ENCODE data around the gene SYNPO. TPM values are rescaled to one million over a fixed set of nuclear protein-coding genes. Genes with fewer than 3 reads are reported as not detected.

Gene SYNPO
- total RNA-seq, 1 donor from 2014 or later, result 0.41 TPM

DNA sequence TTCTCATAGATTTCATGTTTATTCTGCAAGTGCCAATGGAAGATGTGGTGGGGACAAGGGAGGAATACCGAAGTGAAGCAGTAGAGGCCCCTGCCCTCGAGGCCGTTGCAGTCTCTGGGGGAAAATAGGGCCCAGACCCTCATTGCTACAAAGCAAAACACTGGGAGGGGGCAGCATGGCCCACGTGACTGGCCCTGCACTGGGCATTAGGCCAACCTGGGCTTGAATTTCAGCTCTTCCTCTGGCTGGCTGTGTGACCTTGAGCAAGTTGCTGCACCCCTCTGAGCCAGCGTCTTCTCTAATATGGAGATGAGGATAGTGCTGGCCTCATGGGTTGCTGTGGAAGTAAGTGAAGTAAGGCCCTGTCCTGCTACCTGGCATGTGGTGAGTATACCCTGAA, 709 bp upstream of the SYNPO start:
- H3K4me1 Mint-ChIP-seq, result peaks cover 58% of the 10 kb centered on the region
- H2AFZ ChIP-seq (replicated peaks), result no peak overlapping the region
- no peaks in the 10 kb centered on the region for H3K36me3 Mint-ChIP-seq
- peak overlapping the region; percentile 36 for H3K27ac Mint-ChIP-seq
- peaks cover 57% of the 10 kb centered on the region for H3K4me1 ChIP-seq
- H4K20me1 ChIP-seq (ENCODE audit: low read depth), result no peaks in the 10 kb centered on the region
- H3K9ac ChIP-seq, result no peak overlapping the region
- H3K27ac ChIP-seq, result no peak overlapping the region
- peaks cover 15% of the 10 kb centered on the region for H3K27me3 Mint-ChIP-seq (ENCODE audit: insufficient read depth, low read depth)
- peak overlapping the region; percentile 6 for H3K4me3 Mint-ChIP-seq
- no peak overlapping the region for H3K4me2 ChIP-seq
- TF ChIP-seq EZH2phosphoT487 (IDR thresholded peaks at IDR 0.05) (no peak), EZH2 (IDR thresholded peaks at IDR 0.05) (no peak)
- TF ChIP-seq, protein P1, sequence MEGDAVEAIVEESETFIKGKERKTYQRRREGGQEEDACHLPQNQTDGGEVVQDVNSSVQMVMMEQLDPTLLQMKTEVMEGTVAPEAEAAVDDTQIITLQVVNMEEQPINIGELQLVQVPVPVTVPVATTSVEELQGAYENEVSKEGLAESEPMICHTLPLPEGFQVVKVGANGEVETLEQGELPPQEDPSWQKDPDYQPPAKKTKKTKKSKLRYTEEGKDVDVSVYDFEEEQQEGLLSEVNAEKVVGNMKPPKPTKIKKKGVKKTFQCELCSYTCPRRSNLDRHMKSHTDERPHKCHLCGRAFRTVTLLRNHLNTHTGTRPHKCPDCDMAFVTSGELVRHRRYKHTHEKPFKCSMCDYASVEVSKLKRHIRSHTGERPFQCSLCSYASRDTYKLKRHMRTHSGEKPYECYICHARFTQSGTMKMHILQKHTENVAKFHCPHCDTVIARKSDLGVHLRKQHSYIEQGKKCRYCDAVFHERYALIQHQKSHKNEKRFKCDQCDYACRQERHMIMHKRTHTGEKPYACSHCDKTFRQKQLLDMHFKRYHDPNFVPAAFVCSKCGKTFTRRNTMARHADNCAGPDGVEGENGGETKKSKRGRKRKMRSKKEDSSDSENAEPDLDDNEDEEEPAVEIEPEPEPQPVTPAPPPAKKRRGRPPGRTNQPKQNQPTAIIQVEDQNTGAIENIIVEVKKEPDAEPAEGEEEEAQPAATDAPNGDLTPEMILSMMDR (IDR thresholded peaks at IDR 0.05), result no peak
- H3K9me3 Mint-ChIP-seq, result no peaks in the 10 kb centered on the region
- H3K4me3 ChIP-seq, result no peak overlapping the region
- no peak for DNase-seq (ENCODE audit: low spot score)
- no peaks in the 10 kb centered on the region for H3K36me3 ChIP-seq
- H3F3A ChIP-seq (ENCODE audit: low read depth), result peaks cover 36% of the 10 kb centered on the region
- no peaks in the 10 kb centered on the region for H3K79me2 ChIP-seq (ENCODE audit: low read depth)
- no peaks in the 10 kb centered on the region for H3K27me3 ChIP-seq
- H3K9me3 ChIP-seq (ENCODE audit: low read depth), result no peaks in the 10 kb centered on the region

DNA sequence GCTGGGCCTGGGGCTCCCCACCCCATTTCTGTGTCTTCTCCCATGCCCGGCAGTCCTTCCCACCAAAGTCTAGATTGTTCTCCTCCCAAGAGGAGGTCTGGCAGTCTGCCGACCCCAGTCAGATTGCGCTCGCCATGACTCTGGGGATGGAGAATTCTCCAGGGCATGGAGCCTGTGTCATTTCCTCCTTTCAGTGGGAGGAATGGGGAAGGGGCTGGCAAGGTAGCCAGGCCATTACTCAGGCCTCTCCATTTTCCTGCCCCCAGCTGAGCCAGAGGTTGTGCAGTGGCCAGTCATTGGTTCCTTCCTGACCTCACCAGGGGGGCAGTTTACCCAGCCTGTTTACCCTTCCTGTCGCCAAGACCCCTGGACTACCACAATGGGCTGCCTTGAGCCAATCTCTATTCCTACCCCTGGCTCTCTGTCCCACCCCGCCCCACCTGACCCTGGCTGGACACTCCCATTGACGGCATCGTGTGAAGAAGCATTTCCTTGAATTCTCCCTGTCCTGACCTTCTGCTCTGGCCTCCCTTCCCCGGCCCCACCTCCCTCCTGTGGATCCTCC, 628 bp downstream of the SYNPO start:
- peaks cover 68% of the 10 kb centered on the region for H3K4me1 Mint-ChIP-seq

DNA sequence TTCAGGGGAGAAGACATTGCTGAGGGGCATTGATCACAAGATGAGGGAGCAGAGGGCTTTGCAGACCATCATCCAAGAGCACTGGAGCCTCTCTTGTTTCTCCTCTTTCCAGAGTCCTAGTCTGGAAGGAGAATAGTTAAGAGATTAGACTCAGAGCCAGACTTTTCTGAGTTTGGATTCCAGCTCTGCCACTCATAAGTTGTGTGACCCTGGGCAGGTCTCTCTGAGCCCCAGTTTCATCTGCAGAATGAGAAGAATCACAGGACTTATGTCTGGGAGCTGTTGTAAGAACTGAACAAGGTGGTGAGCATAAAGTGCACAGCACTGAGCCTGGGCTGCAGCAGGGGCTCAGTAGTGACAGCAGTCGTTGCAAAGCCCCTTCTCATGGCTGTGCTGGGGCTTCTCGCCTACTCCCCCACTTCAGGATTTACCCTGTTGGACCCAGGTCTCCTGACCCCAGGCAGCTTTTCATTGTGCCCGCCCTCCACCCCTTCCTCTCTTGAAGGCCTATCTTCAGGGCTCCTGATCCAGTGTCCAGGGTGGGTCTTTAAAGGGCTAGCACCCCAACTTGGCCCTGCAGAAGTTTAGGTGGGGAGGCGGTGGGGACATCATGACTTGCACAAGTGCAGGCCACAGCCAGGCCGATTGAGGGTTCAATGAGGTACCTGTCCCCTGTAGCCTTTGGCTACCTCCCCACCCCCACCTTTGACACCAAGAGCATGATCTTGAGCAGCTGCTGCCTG, 1.5 kb downstream of the SYNPO start:
- Histone ChIP-seq H3K27ac (no peak overlapping the region), H2AFZ (replicated peaks) (no peak overlapping the region), H3K79me2 (ENCODE audit: low read depth) (no peaks in the 10 kb centered on the region), H4K20me1 (ENCODE audit: low read depth) (no peaks in the 10 kb centered on the region), H3K36me3 (no peaks in the 10 kb centered on the region), H3K27me3 (no peaks in the 10 kb centered on the region), H3K4me2 (no peak overlapping the region), H3K9me3 (ENCODE audit: low read depth) (no peaks in the 10 kb centered on the region), H3F3A (ENCODE audit: low read depth) (peaks cover 46% of the 10 kb centered on the region), H3K4me1 (peaks cover 67% of the 10 kb centered on the region), H3K4me3 (no peak overlapping the region), H3K9ac (no peak overlapping the region)
- no peak for TF ChIP-seq EZH2phosphoT487 (IDR thresholded peaks at IDR 0.05)
- no peak for TF ChIP-seq EZH2 (IDR thresholded peaks at IDR 0.05)
- TF ChIP-seq, protein P1 (IDR thresholded peaks at IDR 0.05), result no peak
- Mint-ChIP-seq H3K27ac (no peak overlapping the region), H3K9me3 (no peaks in the 10 kb centered on the region), H3K4me1 (peaks cover 61% of the 10 kb centered on the region), H3K27me3 (ENCODE audit: insufficient read depth, low read depth) (peaks cover 13% of the 10 kb centered on the region), H3K4me3 (no peak overlapping the region), H3K36me3 (no peaks in the 10 kb centered on the region)
- DNase-seq (ENCODE audit: low spot score), result peak; percentile 0

More for the DNA sequence above, 628 bp downstream of the SYNPO start:
- H2AFZ ChIP-seq (replicated peaks), result no peak overlapping the region
- no peak overlapping the region for H3K9ac ChIP-seq
- no peak overlapping the region for H3K27ac ChIP-seq
- DNase-seq (ENCODE audit: low spot score), result peak; percentile 0
- TF ChIP-seq EZH2phosphoT487 (IDR thresholded peaks at IDR 0.05) (no peak), EZH2 (IDR thresholded peaks at IDR 0.05) (no peak)
- TF ChIP-seq, protein P1 (IDR thresholded peaks at IDR 0.05), result no peak
- H3K9me3 Mint-ChIP-seq, result no peaks in the 10 kb centered on the region
- H3K27ac Mint-ChIP-seq, result no peak overlapping the region
- no peak overlapping the region for H3K4me3 ChIP-seq
- H3K27me3 Mint-ChIP-seq (ENCODE audit: insufficient read depth, low read depth), result peaks cover 15% of the 10 kb centered on the region
- peaks cover 46% of the 10 kb centered on the region for H3F3A ChIP-seq (ENCODE audit: low read depth)
- no peaks in the 10 kb centered on the region for H4K20me1 ChIP-seq (ENCODE audit: low read depth)
- H3K36me3 Mint-ChIP-seq, result no peaks in the 10 kb centered on the region
- no peaks in the 10 kb centered on the region for H3K27me3 ChIP-seq
- H3K9me3 ChIP-seq (ENCODE audit: low read depth), result no peaks in the 10 kb centered on the region
- H3K4me3 Mint-ChIP-seq, result no peak overlapping the region
- peaks cover 67% of the 10 kb centered on the region for H3K4me1 ChIP-seq
- no peak overlapping the region for H3K4me2 ChIP-seq
- H3K79me2 ChIP-seq (ENCODE audit: low read depth), result no peaks in the 10 kb centered on the region
- no peaks in the 10 kb centered on the region for H3K36me3 ChIP-seq

All from neural progenitor cell (in vitro differentiated cells).